Thymus (tissue), 11 donors: ENCODE results near the gene NCF1. TPM values are rescaled to one million over a fixed set of nuclear protein-coding genes. Genes with fewer than 3 reads are reported as not detected.
"Not testable (repeated sequence)": the region's sequence is repeated elsewhere in the genome, so short reads cannot be mapped to it uniquely, and the experiment has no call there.

Source experiments
- DNase-seq, 9 donors: peaks; one replicate each; pipeline ENCODE4 v3.0.0-alpha.2; 2013; ENCODE audit warnings: low spot score in 9 of 9, low read depth in 6 of 9, missing footprints in 1 of 9
- H3K27ac ChIP-seq, 2 donors: one replicate each; pipeline ENCODE4 v1.5.1; 2013; ENCODE audit warnings: control low read depth in 1 of 2, low read depth in 1 of 2, low read length in 1 of 2, mild to moderate bottlenecking in 1 of 2, moderate library complexity in 1 of 2
- H3K27me3 ChIP-seq, 2 donors: one replicate each; pipeline ENCODE4 v1.5.1; 2013; ENCODE audit warnings: low read length in 1 of 2; ENCODE audit not compliant: control insufficient read depth in 2 of 2, insufficient read depth in 1 of 2
- H3K36me3 ChIP-seq, 2 donors: one replicate each; pipeline ENCODE4 v1.5.1; 2013; ENCODE audit warnings: low read length in 1 of 2, mild to moderate bottlenecking in 1 of 2, moderate library complexity in 1 of 2; ENCODE audit not compliant: control insufficient read depth in 2 of 2, insufficient read depth in 2 of 2
- H3K4me1 ChIP-seq, 2 donors: one replicate each; pipeline ENCODE4 v1.5.1; 2013; ENCODE audit warnings: low read length in 2 of 2; ENCODE audit not compliant: control insufficient read depth in 2 of 2, insufficient read depth in 2 of 2
- H3K4me3 ChIP-seq, 2 donors: one replicate each; pipeline ENCODE4 v1.5.1; 2013; ENCODE audit warnings: low read length in 2 of 2, control low read depth in 1 of 2, mild to moderate bottlenecking in 1 of 2
- H3K9me3 ChIP-seq, 2 donors: one replicate each; pipeline ENCODE4 v1.5.1; 2013; ENCODE audit warnings: low read length in 1 of 2, mild to moderate bottlenecking in 1 of 2; ENCODE audit not compliant: control insufficient read depth in 2 of 2, insufficient read depth in 1 of 2
- WGBS: extraction: QIAGEN DNeasy Blood & Tissue Kit; methylation state at CpG from one replicate; pipeline ENCODE4 v1.1.7; 2013; 5-methylcytosine and 5-hydroxymethylcytosine counted together
- polyA plus RNA-seq: library from polyadenylated mRNA; stranded (reverse); fragments of 200-250 nt; gene quantifications from one replicate; pipeline ENCODE4 v1.2.3, GENCODE V29; 2013
- total RNA-seq: library from RNA; stranded (reverse); fragments of 120-200 nt; gene quantifications from one replicate; pipeline ENCODE4 v1.2.4, GENCODE V29; 2013
- donor health status: healthy.

NCF1 gene
- total and polyA plus RNA-seq, 2 donors, result 5.7 to 12.5 TPM

- H3K36me3 ChIP-seq, H3K9me3 ChIP-seq, H3K4me1 ChIP-seq, H3K4me3 ChIP-seq, H3K27me3 ChIP-seq, DNase-seq, H3K27ac ChIP-seq: not testable (repeated sequence)
- no CpG with 5 or more reads among the region's 6 CpGs for WGBS
Observed at GRCh38 chr7:74775111-74775510, 1.3 kb downstream of the NCF1 start.

GRCh38 chr7:74779053-74779452, 5.2 kb downstream of the NCF1 start:
- H3K27ac ChIP-seq, DNase-seq, H3K36me3 ChIP-seq, H3K4me1 ChIP-seq, H3K9me3 ChIP-seq, H3K27me3 ChIP-seq, H3K4me3 ChIP-seq: not testable (repeated sequence)
- WGBS, result 94% methylated on average over 13 of the region's 17 CpGs

- WGBS, result 96% methylated on average over 3 of the region's 6 CpGs
- not testable (repeated sequence) for H3K36me3 ChIP-seq, H3K4me3 ChIP-seq, H3K27ac ChIP-seq, H3K9me3 ChIP-seq, DNase-seq, H3K27me3 ChIP-seq, H3K4me1 ChIP-seq
Observed at GRCh38 chr7:74781746-74782145, 7.9 kb downstream of the NCF1 start.

- 95% methylated on average over 4 of the region's 5 CpGs for WGBS
- DNase-seq, H3K4me3 ChIP-seq, H3K36me3 ChIP-seq, H3K9me3 ChIP-seq, H3K4me1 ChIP-seq, H3K27me3 ChIP-seq, H3K27ac ChIP-seq: not testable (repeated sequence)
Observed at GRCh38 chr7:74783595-74783994, 9.8 kb downstream of the NCF1 start.

GRCh38 chr7:74788369-74789150, 14.7 kb downstream of the NCF1 start:
- not testable (repeated sequence) for H3K27ac ChIP-seq

GRCh38 chr7:74789200-74789736, 15.5 kb downstream of the NCF1 start:
- not testable (repeated sequence) for H3K4me1 ChIP-seq, H3K4me3 ChIP-seq, H3K27ac ChIP-seq, DNase-seq, H3K9me3 ChIP-seq, H3K36me3 ChIP-seq, H3K27me3 ChIP-seq
- 25% methylated on average over 3 of the region's 24 CpGs for WGBS

More at GRCh38 chr7:74788369-74789150, 14.7 kb downstream of the NCF1 start:
- peak overlapping the region in 1 of 2 donors; percentile 18 for H3K4me3 ChIP-seq
- not testable (repeated sequence) for H3K4me1 ChIP-seq, H3K36me3 ChIP-seq, H3K27me3 ChIP-seq, H3K9me3 ChIP-seq
- peak in 8 of 9 donors; percentile 26 to 87 (median 74) for DNase-seq
- under 1% methylated on average over 39 of the region's 82 CpGs for WGBS

GRCh38 chr7:74797848-74798622, 24.2 kb downstream of the NCF1 start:
- not testable (repeated sequence) for H3K27ac ChIP-seq, DNase-seq, H3K9me3 ChIP-seq, H3K4me3 ChIP-seq, H3K27me3 ChIP-seq, H3K4me1 ChIP-seq, H3K36me3 ChIP-seq
- WGBS, result 98% methylated on average over 12 of the region's 27 CpGs

- not testable (repeated sequence) for H3K27ac ChIP-seq, DNase-seq, H3K27me3 ChIP-seq, H3K9me3 ChIP-seq, H3K36me3 ChIP-seq, H3K4me3 ChIP-seq, H3K4me1 ChIP-seq
- 92% methylated on average over 1 of the region's 4 CpGs for WGBS
Observed at GRCh38 chr7:74798644-74799043, 24.8 kb downstream of the NCF1 start.

GRCh38 chr7:74815882-74816281, 42.1 kb downstream of the NCF1 start:
- not testable (repeated sequence) for H3K4me1 ChIP-seq, H3K4me3 ChIP-seq, H3K27me3 ChIP-seq, H3K9me3 ChIP-seq, H3K36me3 ChIP-seq, DNase-seq, H3K27ac ChIP-seq
- no CpG with 5 or more reads among the region's 3 CpGs for WGBS
